Astrocyte of the spinal cord (primary cell): ENCODE results near the gene GTSF1L.

Experiments used
- DNase-seq: peaks from one replicate; pipeline ENCODE4 v3.0.0; 2011; ENCODE audit warnings: low read depth, low spot score
- H3K4me3 ChIP-seq: 2 replicates; pipeline ENCODE4 v1.5.1; 2011; ENCODE audit warnings: low read depth, mild to moderate bottlenecking, low read length, moderate library complexity
- in situ Hi-C: cut with HindIII; loops from 2 replicates; pipeline ENCODE4 v1.10.0; 2017; ENCODE audit warnings: low sequenced_read_pairs
- TF ChIP-seq, protein P1 (sequence below): IDR thresholded peaks from 2 replicates; pipeline ENCODE4 v1.5.1; 2012; ENCODE audit warnings: low read depth, mild to moderate bottlenecking, low read length, inconsistent platforms

The GTSF1L gene

DNA sequence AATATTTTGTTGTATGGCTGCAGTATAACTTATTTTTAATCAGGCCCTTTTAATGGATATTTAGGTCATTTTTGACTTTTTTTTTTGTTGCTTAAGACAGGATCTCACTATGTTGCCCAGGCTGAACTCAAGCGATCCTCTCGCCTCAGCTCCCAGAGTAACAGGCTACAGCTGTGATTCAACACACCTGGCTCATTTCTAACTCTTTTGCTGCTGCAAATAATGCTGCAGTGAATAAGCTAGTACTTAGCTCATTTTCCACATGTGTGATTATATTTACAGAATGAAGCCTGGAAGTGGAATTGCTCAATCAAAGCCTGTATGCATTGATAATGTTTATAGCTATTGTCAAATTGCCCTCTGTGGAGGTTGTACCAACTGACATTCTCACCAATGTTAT, 1.1 kb downstream of the GTSF1L start:
- no peak overlapping the region for H3K4me3 ChIP-seq
- in situ Hi-C loops, result no loop called here
- DNase-seq, result no peak
- TF ChIP-seq, protein P1, sequence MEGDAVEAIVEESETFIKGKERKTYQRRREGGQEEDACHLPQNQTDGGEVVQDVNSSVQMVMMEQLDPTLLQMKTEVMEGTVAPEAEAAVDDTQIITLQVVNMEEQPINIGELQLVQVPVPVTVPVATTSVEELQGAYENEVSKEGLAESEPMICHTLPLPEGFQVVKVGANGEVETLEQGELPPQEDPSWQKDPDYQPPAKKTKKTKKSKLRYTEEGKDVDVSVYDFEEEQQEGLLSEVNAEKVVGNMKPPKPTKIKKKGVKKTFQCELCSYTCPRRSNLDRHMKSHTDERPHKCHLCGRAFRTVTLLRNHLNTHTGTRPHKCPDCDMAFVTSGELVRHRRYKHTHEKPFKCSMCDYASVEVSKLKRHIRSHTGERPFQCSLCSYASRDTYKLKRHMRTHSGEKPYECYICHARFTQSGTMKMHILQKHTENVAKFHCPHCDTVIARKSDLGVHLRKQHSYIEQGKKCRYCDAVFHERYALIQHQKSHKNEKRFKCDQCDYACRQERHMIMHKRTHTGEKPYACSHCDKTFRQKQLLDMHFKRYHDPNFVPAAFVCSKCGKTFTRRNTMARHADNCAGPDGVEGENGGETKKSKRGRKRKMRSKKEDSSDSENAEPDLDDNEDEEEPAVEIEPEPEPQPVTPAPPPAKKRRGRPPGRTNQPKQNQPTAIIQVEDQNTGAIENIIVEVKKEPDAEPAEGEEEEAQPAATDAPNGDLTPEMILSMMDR, result no peak

DNA sequence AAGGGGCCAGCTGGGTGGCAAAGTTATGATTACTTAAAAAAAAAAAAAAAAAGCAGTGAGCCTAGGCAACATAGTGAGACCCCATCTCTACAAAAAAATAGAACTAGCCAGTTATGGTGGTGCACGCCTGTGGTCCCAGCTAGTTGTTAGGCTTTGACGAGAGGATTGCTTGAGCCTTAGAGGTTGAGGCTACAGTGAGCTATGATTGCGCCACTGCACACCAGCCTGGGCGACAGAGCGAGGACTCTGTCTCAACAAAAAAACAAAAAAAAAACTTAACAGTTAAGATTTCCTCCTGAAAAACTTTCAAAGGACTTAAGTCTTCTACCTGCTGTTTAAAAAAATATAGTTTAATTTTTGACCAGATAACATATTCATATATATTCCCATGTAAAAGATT, 2.4 kb downstream of the GTSF1L start:
- in situ Hi-C loops, result no loop called here
- H3K4me3 ChIP-seq, result no peak overlapping the region
- no peak for DNase-seq

DNA sequence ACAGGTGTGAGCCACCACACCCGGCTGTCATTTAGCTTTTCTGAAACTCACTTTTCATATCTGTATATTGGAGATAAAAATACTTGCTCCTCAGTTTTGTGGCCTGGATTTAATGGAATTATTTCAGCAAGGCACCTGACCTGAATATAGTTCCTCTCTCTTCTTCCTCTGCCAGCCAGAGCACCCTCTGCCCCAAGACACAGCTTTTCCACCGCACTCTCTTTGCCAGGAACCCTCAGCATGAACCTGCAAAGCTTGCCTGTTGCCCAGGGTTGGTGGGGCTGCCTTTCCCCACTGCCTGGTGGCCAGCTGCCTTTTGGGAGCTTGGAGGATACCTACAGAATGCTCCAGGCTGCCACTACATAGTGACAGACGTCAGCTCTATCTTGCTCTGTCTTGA, 3.1 kb downstream of the GTSF1L start:
- H3K4me3 ChIP-seq, result no peak overlapping the region
- in situ Hi-C loops, result no loop called here
- TF ChIP-seq, protein P1, result no peak

More for the DNA sequence above, 2.4 kb downstream of the GTSF1L start:
- TF ChIP-seq, protein P1, result no peak

DNA sequence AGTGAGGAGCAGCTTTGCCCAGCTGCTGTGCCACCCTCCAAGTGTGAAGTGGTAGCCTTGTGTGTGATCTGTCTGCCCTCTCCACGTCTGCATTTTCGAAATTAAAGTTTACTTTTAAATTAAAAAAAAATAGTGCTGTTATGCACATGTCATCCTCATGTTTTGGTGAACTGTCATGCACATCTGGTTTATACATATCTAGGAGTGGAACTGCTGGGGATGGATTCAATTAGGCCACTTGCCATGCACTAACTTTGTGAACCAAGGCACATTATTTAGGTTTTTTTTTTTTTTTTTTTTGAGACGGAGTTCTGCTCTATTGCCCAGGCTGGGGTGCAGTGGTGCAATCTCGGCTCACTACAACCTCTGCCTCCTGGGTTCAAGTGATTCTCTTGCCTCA, 3.6 kb downstream of the GTSF1L start:
- TF ChIP-seq, protein P1, result no peak
- H3K4me3 ChIP-seq, result no peak overlapping the region

More for the DNA sequence above, 3.1 kb downstream of the GTSF1L start:
- no peak for DNase-seq

DNA sequence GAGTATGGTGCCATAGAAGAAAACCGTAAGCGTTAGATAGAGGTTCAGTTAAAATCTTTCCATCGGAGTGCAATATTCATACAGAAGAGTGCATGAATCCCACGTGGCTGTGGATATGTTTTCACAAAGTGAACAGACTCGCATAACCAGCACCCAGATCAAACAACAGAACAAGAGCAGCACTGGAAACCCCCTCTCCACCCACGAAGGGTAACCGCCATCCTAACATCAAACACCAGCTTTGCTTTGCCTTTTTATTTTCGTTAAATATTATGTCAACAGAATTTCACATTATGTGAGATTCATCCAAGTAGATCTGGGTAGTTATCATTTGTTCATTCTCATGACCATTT, 4.7 kb downstream of the GTSF1L start:
- in situ Hi-C loops, result no loop called here
- no peak overlapping the region for H3K4me3 ChIP-seq
- TF ChIP-seq, protein P1, result no peak
- DNase-seq, result no peak

More for the DNA sequence above, 3.6 kb downstream of the GTSF1L start:
- in situ Hi-C loops, result no loop called here
- DNase-seq, result no peak

DNA sequence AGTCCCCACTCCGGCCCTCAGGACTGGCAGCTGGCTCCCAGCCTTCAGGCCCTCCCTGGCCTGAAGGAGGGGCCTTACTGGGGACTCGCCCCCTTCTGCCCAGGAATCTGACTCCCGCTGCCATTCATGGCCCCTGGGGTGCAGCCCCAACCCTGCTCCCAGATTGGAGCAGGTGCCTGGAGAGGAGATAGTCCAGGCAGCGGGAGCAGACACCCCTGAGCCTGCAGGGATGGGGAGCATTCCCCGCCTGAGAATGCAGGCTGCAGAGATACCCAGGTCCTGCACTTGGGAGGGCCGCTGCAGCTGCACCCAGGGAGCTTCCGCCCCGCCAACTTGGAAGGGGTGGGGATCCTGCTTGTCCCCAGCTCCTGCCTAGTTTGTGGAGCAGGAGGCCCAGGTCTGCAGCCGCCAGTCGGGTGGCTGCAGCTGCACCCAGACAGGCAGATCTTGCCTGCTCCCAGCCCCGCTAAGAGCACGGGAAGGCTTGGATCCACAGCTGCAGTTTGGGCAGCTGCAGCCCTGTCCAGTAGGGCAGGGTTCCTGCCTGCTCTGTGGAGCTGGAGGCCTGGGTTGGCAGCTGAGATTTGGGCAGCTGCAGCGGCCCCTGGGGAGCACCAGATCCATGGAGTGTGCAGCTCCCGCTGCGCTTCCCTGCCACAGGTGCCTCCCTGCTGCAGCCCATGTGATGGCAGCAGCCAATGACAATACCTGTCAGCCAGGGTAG, 5.2 kb downstream of the GTSF1L start:
- in situ Hi-C loops, result no loop called here
- TF ChIP-seq, protein P1, result no peak
- DNase-seq, result no peak
- no peak overlapping the region for H3K4me3 ChIP-seq
